H9 (cell line): ENCODE data around the gene BCKDHB. TPM values are rescaled to one million over a fixed set of nuclear protein-coding genes. Genes with fewer than 3 reads are reported as not detected.

Source experiments
- DNase-seq: peaks from one replicate; pipeline ENCODE4 v3.0.0-alpha.2; 2017
- H2AFZ ChIP-seq: one replicate; pipeline ENCODE4 v1.6.1; 2013; ENCODE audit warnings: mild to moderate bottlenecking, low read length, control low read depth, moderate library complexity
- H2AK5ac ChIP-seq: 2 replicates; pipeline ENCODE4 v1.6.1; 2013; ENCODE audit warnings: low read length, control low read depth, mixed read lengths; ENCODE audit not compliant: insufficient read length
- H2BK120ac ChIP-seq: one replicate; pipeline ENCODE4 v1.6.1; 2013; ENCODE audit warnings: low read depth, mild to moderate bottlenecking, low read length, control low read depth, inconsistent platforms; ENCODE audit not compliant: poor library complexity, severe bottlenecking
- H2BK12ac ChIP-seq: 2 replicates; pipeline ENCODE4 v1.6.1; 2013; ENCODE audit warnings: low read length, control low read depth, mixed read lengths, low read depth; ENCODE audit not compliant: insufficient read length
- H2BK15ac ChIP-seq: 2 replicates; pipeline ENCODE4 v1.6.1; 2013; ENCODE audit warnings: low read depth, low read length, control low read depth
- H2BK20ac ChIP-seq: one replicate; pipeline ENCODE4 v1.6.1; 2013; ENCODE audit warnings: low read depth, mild to moderate bottlenecking, low read length, control low read depth, inconsistent platforms; ENCODE audit not compliant: poor library complexity, severe bottlenecking
- H2BK5ac ChIP-seq: 2 replicates; pipeline ENCODE4 v1.6.1; 2013; ENCODE audit warnings: low read length, control low read depth, mixed read lengths; ENCODE audit not compliant: insufficient read length
- H3K14ac ChIP-seq: 2 replicates; pipeline ENCODE4 v1.6.1; 2013; ENCODE audit warnings: low read length, control low read depth; ENCODE audit not compliant: insufficient read depth
- H3K18ac ChIP-seq: 2 replicates; pipeline ENCODE4 v1.6.1; 2013; ENCODE audit warnings: low read depth, mild to moderate bottlenecking, mixed read lengths, low read length, control low read depth; ENCODE audit not compliant: insufficient read length
- H3K23ac ChIP-seq: 2 replicates; pipeline ENCODE4 v1.6.1; 2013; ENCODE audit warnings: low read length, control low read depth, mixed read lengths, low read depth; ENCODE audit not compliant: insufficient read length
- H3K23me2 ChIP-seq: 2 replicates; pipeline ENCODE4 v1.6.1; 2013; ENCODE audit warnings: low read depth, mild to moderate bottlenecking, mixed read lengths, low read length, control low read depth; ENCODE audit not compliant: insufficient read length, poor library complexity, severe bottlenecking
- H3K27ac ChIP-seq: 2 replicates; pipeline ENCODE4 v1.5.1; 2013; ENCODE audit warnings: low read length, control low read depth, mixed read lengths, low read depth; ENCODE audit not compliant: insufficient read length
- H3K27me3 ChIP-seq: 2 replicates; pipeline ENCODE4 v1.6.1; 2013; ENCODE audit warnings: low read length, control low read depth, inconsistent platforms; ENCODE audit not compliant: insufficient read depth
- H3K4ac ChIP-seq: 2 replicates; pipeline ENCODE4 v1.6.1; 2013; ENCODE audit warnings: low read depth, mild to moderate bottlenecking, control low read depth, inconsistent platforms, low read length, moderate library complexity
- H3K4me1 ChIP-seq: 2 replicates; pipeline ENCODE4 v1.6.1; 2013; ENCODE audit warnings: low read length, control low read depth, inconsistent platforms; ENCODE audit not compliant: insufficient read depth
- H3K4me2 ChIP-seq: 2 replicates; pipeline ENCODE4 v1.6.1; 2013; ENCODE audit warnings: low read length, control low read depth, mixed read lengths; ENCODE audit not compliant: insufficient read length, insufficient read depth
- H3K56ac ChIP-seq: 2 replicates; pipeline ENCODE4 v1.6.1; 2013; ENCODE audit warnings: low read depth, mild to moderate bottlenecking, mixed read lengths, low read length, control low read depth; ENCODE audit not compliant: insufficient read length
- H3K79me1 ChIP-seq: 2 replicates; pipeline ENCODE4 v1.6.1; 2013; ENCODE audit warnings: low read depth, mild to moderate bottlenecking, moderate library complexity, low read length, control low read depth, inconsistent platforms; ENCODE audit not compliant: insufficient read depth, poor library complexity, severe bottlenecking
- H3K79me2 ChIP-seq: 2 replicates; pipeline ENCODE4 v1.6.1; 2013; ENCODE audit warnings: low read length, control low read depth, inconsistent platforms; ENCODE audit not compliant: insufficient read depth
- H3K9ac ChIP-seq: 2 replicates; pipeline ENCODE4 v1.6.1; 2013; ENCODE audit warnings: low read length, control low read depth, mixed read lengths; ENCODE audit not compliant: insufficient read length; ENCODE audit errors: extremely low read depth
- H3K9me3 ChIP-seq: one replicate; pipeline ENCODE4 v1.6.1; 2013; ENCODE audit warnings: low read depth, low read length, inconsistent platforms; ENCODE audit not compliant: control insufficient read depth
- H3T11ph ChIP-seq: one replicate; pipeline ENCODE4 v1.6.1; 2013; ENCODE audit warnings: mild to moderate bottlenecking, low read length, control low read depth, inconsistent platforms
- H4K20me1 ChIP-seq: one replicate; pipeline ENCODE4 v1.6.1; 2013; ENCODE audit not compliant: control insufficient read depth, insufficient read length, insufficient read depth
- H4K5ac ChIP-seq: 2 replicates; pipeline ENCODE4 v1.6.1; 2013; ENCODE audit warnings: low read depth, mild to moderate bottlenecking, mixed read lengths, low read length, control low read depth; ENCODE audit not compliant: insufficient read length
- H4K8ac ChIP-seq: replicated peaks from 2 replicates; pipeline ENCODE4 v1.6.1; 2013; ENCODE audit warnings: low read length, control low read depth, mixed read lengths, low read depth; ENCODE audit not compliant: insufficient read length
- H4K91ac ChIP-seq: 2 replicates; pipeline ENCODE4 v1.6.1; 2013; ENCODE audit warnings: low read depth, mild to moderate bottlenecking, moderate library complexity, mixed read lengths, low read length, control low read depth; ENCODE audit not compliant: insufficient read length
- H3K27ac Mint-ChIP-seq, 3 experiments: 2 replicates in 2 of 3; 3 replicates in 1 of 3; pipeline ENCODE4 v1.8.0; 2020 to 2021; ENCODE audit warnings: mixed read lengths in 3 of 3, mild to moderate bottlenecking in 1 of 3, moderate library complexity in 1 of 3
- H3K27me3 Mint-ChIP-seq: 2 replicates; pipeline ENCODE4 v1.8.0; 2021; ENCODE audit warnings: low read depth, mild to moderate bottlenecking, moderate library complexity, mixed read lengths
- H3K36me3 Mint-ChIP-seq, 3 experiments: 2 replicates in 2 of 3; 3 replicates in 1 of 3; pipeline ENCODE4 v1.8.0; 2020 to 2021; ENCODE audit warnings: low read depth in 3 of 3, mixed read lengths in 3 of 3; ENCODE audit not compliant: insufficient read depth in 1 of 3
- H3K4me1 Mint-ChIP-seq, 2 experiments: 2 replicates each; pipeline ENCODE4 v1.8.0; 2020; ENCODE audit warnings: mixed read lengths in 2 of 2
- H3K4me3 Mint-ChIP-seq, 2 experiments: 2 replicates in 1 of 2; 3 replicates in 1 of 2; pipeline ENCODE4 v1.8.0; 2020 to 2021; ENCODE audit warnings: mild to moderate bottlenecking in 2 of 2, mixed read lengths in 2 of 2, moderate library complexity in 1 of 2
- H3K9me3 Mint-ChIP-seq, 2 experiments: 2 replicates in 1 of 2; 3 replicates in 1 of 2; pipeline ENCODE4 v1.8.0; 2020; ENCODE audit warnings: mild to moderate bottlenecking in 2 of 2, mixed read lengths in 2 of 2, moderate library complexity in 1 of 2
- CTCF ChIP-seq: fragments of 200-600 bp; sonication (generic); conservative IDR thresholded peaks from 3 replicates; pipeline ENCODE4 v1.8.0; 2021; ENCODE audit warnings: antibody characterized with exemption, mild to moderate bottlenecking
- WGBS: extraction: QIAGEN DNeasy Blood & Tissue Kit; methylation state at CpG from one replicate; pipeline ENCODE4 v1.1.7; 2013; ENCODE audit warnings: missing lambda C conversion rate, low lambda C conversion rate, mixed read lengths; ENCODE audit not compliant: insufficient read length; ENCODE audit errors: extremely low coverage; 5-methylcytosine and 5-hydroxymethylcytosine counted together
- total RNA-seq: library from RNA; stranded (reverse); gene quantifications from 2 replicates; pipeline ENCODE4 v1.2.1, GENCODE V29; 2021

BCKDHB gene
- total RNA-seq, 1 experiment from 2014 or later: 26.6 TPM

GRCh38 chr6:80154160-80154559 lies 47.7 kb downstream of the BCKDHB start:
- H3K23ac ChIP-seq: no peak overlapping the region
- no peaks in the 10 kb centered on the region for H4K20me1 ChIP-seq
- H3K27me3 ChIP-seq: no peaks in the 10 kb centered on the region
- H2BK120ac ChIP-seq: no peak overlapping the region
- no peaks in the 10 kb centered on the region for H3K9me3 Mint-ChIP-seq
- H3K9ac ChIP-seq: no peak overlapping the region
- no peak overlapping the region for H2AFZ ChIP-seq
- no peak overlapping the region for H2AK5ac ChIP-seq
- no peak overlapping the region for H2BK12ac ChIP-seq
- H4K5ac ChIP-seq: no peak overlapping the region
- H3K4me2 ChIP-seq: no peak overlapping the region
- no peak overlapping the region for H2BK20ac ChIP-seq
- H3K79me2 ChIP-seq: no peaks in the 10 kb centered on the region
- no peaks in the 10 kb centered on the region for H3K27me3 Mint-ChIP-seq
- no peak overlapping the region for H2BK5ac ChIP-seq
- no peaks in the 10 kb centered on the region for H3K9me3 ChIP-seq
- H4K8ac ChIP-seq: no peak overlapping the region
- DNase-seq: no peak
- H3K4me1 Mint-ChIP-seq: no peaks in the 10 kb centered on the region
- H3K4ac ChIP-seq: no peak overlapping the region
- H3K27ac Mint-ChIP-seq: no peak overlapping the region
- no peak overlapping the region for H3K14ac ChIP-seq
- H4K91ac ChIP-seq: no peak overlapping the region
- whole genome bisulfite sequencing: no CpG with 5 or more reads among the region's 2 CpGs
- peaks cover 2 to 6% (median 5%) of the 10 kb centered on the region in 3 experiments; a peak in 6 of 7 replicates for H3K36me3 Mint-ChIP-seq
- H3K27ac ChIP-seq: no peak overlapping the region
- H3K18ac ChIP-seq: no peak overlapping the region
- no peak overlapping the region for H3T11ph ChIP-seq
- H2BK15ac ChIP-seq: no peak overlapping the region
- no peak for TF ChIP-seq CTCF
- no peaks in the 10 kb centered on the region for H3K4me1 ChIP-seq
- H3K23me2 ChIP-seq: no peaks in the 10 kb centered on the region
- H3K56ac ChIP-seq: no peak overlapping the region
- H3K79me1 ChIP-seq: no peaks in the 10 kb centered on the region
- no peak overlapping the region for H3K4me3 Mint-ChIP-seq
